Keratinocyte (primary cell): ENCODE measurements around the gene NPRL2. TPM values are rescaled to one million over a fixed set of nuclear protein-coding genes. Genes with fewer than 3 reads are reported as not detected.
A peak's percentile ranks its signal among the peaks of the same experiment; 100 is the strongest.

Experiments
- DNase-seq: peaks from one replicate; pipeline ENCODE4 v3.0.0-alpha.2; 2011; ENCODE audit warnings: low read depth, missing footprints, low spot score
- FAIRE-seq: peaks from 2 replicates; lab custom pipeline; 2011; peaks lifted over from hg19 to GRCh38; lab: Jason Lieb, UNC
- H2AFZ ChIP-seq: 2 replicates; pipeline ENCODE4 v1.6.0; 2012; ENCODE audit warnings: low read length, control low read depth, inconsistent platforms; ENCODE audit not compliant: control insufficient read depth
- H3K27ac ChIP-seq: 2 replicates; pipeline ENCODE4 v1.5.1; 2011; ENCODE audit warnings: low read length; ENCODE audit not compliant: control insufficient read depth, insufficient read depth
- H3K27me3 ChIP-seq: 3 replicates; pipeline ENCODE4 v1.6.0; 2011; ENCODE audit warnings: low read length; ENCODE audit not compliant: control insufficient read depth, insufficient read depth; ENCODE audit errors: extremely low read depth
- H3K36me3 ChIP-seq, 2 experiments: 2 replicates in 1 of 2; 3 replicates in 1 of 2; pipeline ENCODE4 v1.5.1; 2011; ENCODE audit warnings: low read length in 2 of 2, mild to moderate bottlenecking in 1 of 2; ENCODE audit not compliant: control insufficient read depth in 2 of 2, insufficient read depth in 2 of 2; ENCODE audit errors: extremely low read depth in 1 of 2
- H3K4me1 ChIP-seq: 3 replicates; pipeline ENCODE4 v1.5.1; 2011; ENCODE audit warnings: low read length; ENCODE audit not compliant: control insufficient read depth, insufficient read depth; ENCODE audit errors: extremely low read depth
- H3K4me2 ChIP-seq: 3 replicates; pipeline ENCODE4 v1.6.0; 2011; ENCODE audit warnings: low read depth, low read length; ENCODE audit not compliant: control insufficient read depth, insufficient read depth; ENCODE audit errors: extremely low read depth
- H3K4me3 ChIP-seq, 3 experiments: fragments of 200-600 bp in 1 of 3; sonication (generic) in 1 of 3; 2 replicates in 2 of 3; 3 replicates in 1 of 3; pipeline ENCODE4 v1.5.1; 2011 to 2016; ENCODE audit warnings: low read length in 3 of 3, mild to moderate bottlenecking in 3 of 3, control low read depth in 2 of 3, inconsistent platforms in 1 of 3, low read depth in 1 of 3, mixed read lengths in 1 of 3, mixed run types in 1 of 3, moderate library complexity in 1 of 3; ENCODE audit not compliant: control insufficient read depth in 2 of 3, insufficient read depth in 2 of 3; ENCODE audit errors: extremely low read depth in 1 of 3
- H3K79me2 ChIP-seq: 2 replicates; pipeline ENCODE4 v1.6.0; 2012; ENCODE audit warnings: low read length; ENCODE audit not compliant: control insufficient read depth, insufficient read depth
- H3K9ac ChIP-seq: 3 replicates; pipeline ENCODE4 v1.6.0; 2011; ENCODE audit warnings: low read length; ENCODE audit not compliant: control insufficient read depth, insufficient read depth; ENCODE audit errors: extremely low read depth
- H3K9me1 ChIP-seq: 3 replicates; pipeline ENCODE4 v1.6.0; 2011; ENCODE audit warnings: low read length; ENCODE audit not compliant: control insufficient read depth, insufficient read depth; ENCODE audit errors: extremely low read depth
- H3K9me3 ChIP-seq: 2 replicates; pipeline ENCODE4 v1.5.1; 2012; ENCODE audit warnings: low read depth, low read length; ENCODE audit not compliant: control insufficient read depth
- H4K20me1 ChIP-seq: 3 replicates; pipeline ENCODE4 v1.6.0; 2011; ENCODE audit warnings: low read length; ENCODE audit not compliant: control insufficient read depth, insufficient read depth; ENCODE audit errors: extremely low read depth
- EZH2 ChIP-seq: IDR thresholded peaks from one replicate; pipeline ENCODE4 v1.6.1; 2012; ENCODE audit warnings: inconsistent platforms, mild to moderate bottlenecking, low read length, moderate library complexity
- dilution Hi-C: fragments of 300-500 bp; cut with MboI; formaldehyde crosslinking; loops from one replicate; pipeline ENCODE4 v1.7.0; 2020; ENCODE audit warnings: low sequenced_read_pairs; ENCODE audit not compliant: extremely low pct_ligation_motif_present
- polyA plus RNA-seq, 5 experiments: library from polyadenylated mRNA; depleted of rRNA in 3 of 5; stranded (reverse) in 3 of 5; stranded (forward) in 1 of 5; unstranded in 1 of 5; fragments of >200 nt; gene quantifications; 1 replicate in 1 of 5; 2 replicates in 3 of 5; 3 replicates in 1 of 5; pipeline versions ENCODE4 v1.2.1 to v1.2.3, GENCODE V29; 2011 to 2012; ENCODE audit warnings: missing spikeins in 2 of 5, low read depth in 1 of 5, low replicate concordance in 1 of 5
- TF ChIP-seq, protein P1 (sequence below), 3 experiments: IDR thresholded peaks in 1 of 3; conservative IDR thresholded peaks in 1 of 3; optimal IDR thresholded peaks in 1 of 3; 2 replicates in 2 of 3; 3 replicates in 1 of 3; pipeline versions ENCODE3 to v1.5.1; 2011; ENCODE audit warnings: low read length in 3 of 3, mild to moderate bottlenecking in 3 of 3, moderate library complexity in 2 of 3, control low read depth in 1 of 3, inconsistent platforms in 1 of 3; ENCODE audit not compliant: insufficient read depth in 2 of 3; ENCODE audit errors: extremely low read depth in 1 of 3

NPRL2 gene
- polyA plus RNA-seq, 1 donor (not counting 4 experiments of a cell fraction or from before 2014, with no cell fraction given), result 20.6 TPM

DNA sequence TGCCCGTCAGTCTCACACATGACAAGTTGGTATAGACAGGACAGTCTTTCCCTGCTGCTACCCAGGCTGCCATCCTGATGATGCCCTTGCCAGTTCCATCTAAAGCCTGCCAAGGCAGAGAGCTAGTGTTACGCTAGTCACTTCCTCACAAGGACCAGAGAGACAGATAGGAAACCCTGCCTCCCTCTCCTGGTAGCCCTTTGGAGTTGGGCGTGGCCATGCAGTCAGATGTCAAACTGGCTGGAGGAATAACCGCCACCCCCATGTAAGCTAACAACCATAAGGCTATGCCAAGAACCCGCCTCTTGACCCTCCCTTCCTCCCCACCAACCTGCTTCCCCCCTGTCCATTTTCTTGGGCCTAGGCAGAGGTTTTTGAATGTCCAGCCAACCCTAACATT lies 6.0 kb upstream of the NPRL2 start:
- no peak overlapping the region for H3K9ac ChIP-seq
- H4K20me1 ChIP-seq, result peaks cover 6% of the 10 kb centered on the region
- H3K4me2 ChIP-seq, result peak overlapping the region; percentile 88
- H3K79me2 ChIP-seq, result peaks cover 53% of the 10 kb centered on the region
- H3K4me3 ChIP-seq, result peak overlapping the region; percentile 78 to 88 (median 86)
- H3K4me1 ChIP-seq, result peaks cover 31% of the 10 kb centered on the region
- dilution Hi-C loops, result no loop called here
- no peak overlapping the region for H3K27ac ChIP-seq
- peaks cover 2% of the 10 kb centered on the region for H3K9me1 ChIP-seq
- no peak overlapping the region for H2AFZ ChIP-seq
- H3K9me3 ChIP-seq, result no peaks in the 10 kb centered on the region
- H3K27me3 ChIP-seq, result no peaks in the 10 kb centered on the region
- no peak for DNase-seq
- peaks cover 26 to 29% of the 10 kb centered on the region in 2 experiments for H3K36me3 ChIP-seq
- FAIRE-seq, result no peak
- TF ChIP-seq EZH2, result no peak
- TF ChIP-seq, protein P1, sequence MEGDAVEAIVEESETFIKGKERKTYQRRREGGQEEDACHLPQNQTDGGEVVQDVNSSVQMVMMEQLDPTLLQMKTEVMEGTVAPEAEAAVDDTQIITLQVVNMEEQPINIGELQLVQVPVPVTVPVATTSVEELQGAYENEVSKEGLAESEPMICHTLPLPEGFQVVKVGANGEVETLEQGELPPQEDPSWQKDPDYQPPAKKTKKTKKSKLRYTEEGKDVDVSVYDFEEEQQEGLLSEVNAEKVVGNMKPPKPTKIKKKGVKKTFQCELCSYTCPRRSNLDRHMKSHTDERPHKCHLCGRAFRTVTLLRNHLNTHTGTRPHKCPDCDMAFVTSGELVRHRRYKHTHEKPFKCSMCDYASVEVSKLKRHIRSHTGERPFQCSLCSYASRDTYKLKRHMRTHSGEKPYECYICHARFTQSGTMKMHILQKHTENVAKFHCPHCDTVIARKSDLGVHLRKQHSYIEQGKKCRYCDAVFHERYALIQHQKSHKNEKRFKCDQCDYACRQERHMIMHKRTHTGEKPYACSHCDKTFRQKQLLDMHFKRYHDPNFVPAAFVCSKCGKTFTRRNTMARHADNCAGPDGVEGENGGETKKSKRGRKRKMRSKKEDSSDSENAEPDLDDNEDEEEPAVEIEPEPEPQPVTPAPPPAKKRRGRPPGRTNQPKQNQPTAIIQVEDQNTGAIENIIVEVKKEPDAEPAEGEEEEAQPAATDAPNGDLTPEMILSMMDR (optimal IDR thresholded peaks at IDR 0.05 in 1 of 3, IDR thresholded peaks at IDR 0.05 in 1 of 3, conservative IDR thresholded peaks at IDR 0.05 in 1 of 3; ENCODE audit: extremely low read depth in 1 of 3, insufficient read depth in 2 of 3, low read length in 3 of 3), result no peak

DNA sequence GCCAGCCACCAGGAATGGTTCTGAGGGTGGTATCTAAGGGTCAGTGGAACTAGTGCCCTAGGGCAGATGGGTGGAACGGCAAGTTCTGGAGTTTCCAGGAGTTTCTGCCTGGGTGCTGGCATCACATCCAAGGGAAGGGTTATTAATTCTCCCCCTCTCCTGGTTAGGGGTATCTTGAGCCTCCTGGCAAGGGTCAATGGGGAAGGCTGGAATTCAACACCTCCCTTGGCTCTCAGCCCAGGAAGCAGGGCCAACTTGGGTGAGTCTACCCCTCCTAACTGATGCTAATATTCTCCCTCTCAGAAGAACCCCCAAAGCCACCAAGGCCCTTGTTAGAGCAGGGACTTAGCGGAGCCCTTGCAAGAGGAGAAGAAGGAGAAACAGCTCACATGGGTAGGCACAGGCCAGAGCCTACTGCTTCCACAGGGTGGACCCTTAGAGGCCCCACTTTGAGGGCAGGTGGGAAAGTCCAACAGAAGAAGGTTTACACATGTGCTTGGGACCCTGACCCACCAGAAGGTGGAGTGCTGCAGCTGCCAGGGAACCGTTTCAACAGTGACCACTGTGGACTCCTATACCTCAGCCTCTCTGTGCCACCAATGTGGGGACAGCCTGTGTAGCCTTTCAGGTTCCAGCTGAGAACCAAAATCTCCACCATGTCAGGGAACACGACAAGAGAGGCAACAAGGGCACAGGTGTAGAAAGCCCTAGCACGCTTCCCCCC lies 5.4 kb upstream of the NPRL2 start:
- Histone ChIP-seq H3K79me2 (peaks cover 57% of the 10 kb centered on the region), H3K27me3 (no peaks in the 10 kb centered on the region), H2AFZ (no peak overlapping the region), H3K9ac (no peak overlapping the region), H3K9me1 (peaks cover 2% of the 10 kb centered on the region), H3K4me2 (peak overlapping the region; percentile 88), H3K27ac (no peak overlapping the region), H4K20me1 (peaks cover 6% of the 10 kb centered on the region), H3K36me3 (peaks cover 26 to 30% of the 10 kb centered on the region in 2 experiments), H3K9me3 (no peaks in the 10 kb centered on the region), H3K4me3 (peak overlapping the region in 2 of 3 experiments; percentile 78 to 88), H3K4me1 (peaks cover 35% of the 10 kb centered on the region)
- TF ChIP-seq EZH2, result no peak
- TF ChIP-seq, protein P1 (optimal IDR thresholded peaks at IDR 0.05 in 1 of 3, IDR thresholded peaks at IDR 0.05 in 1 of 3, conservative IDR thresholded peaks at IDR 0.05 in 1 of 3; ENCODE audit: extremely low read depth in 1 of 3, insufficient read depth in 2 of 3, low read length in 3 of 3), result no peak
- FAIRE-seq (no peak), DNase-seq (no peak)
- dilution Hi-C loops, result no loop called here
